Liver (tissue), 9 donors: ENCODE results near the gene SEMG2. TPM values are rescaled to one million over a fixed set of nuclear protein-coding genes. Genes with fewer than 3 reads are reported as not detected.

ENCODE experiments used
- DNase-seq: peaks from one replicate; pipeline ENCODE4 v3.0.0-alpha.2; 2017; ENCODE audit warnings: low spot score
- H3K27ac ChIP-seq, 2 donors: one replicate each; pipeline ENCODE4 v1.7.0; 2013; ENCODE audit warnings: inconsistent platforms in 2 of 2, low read length in 2 of 2, control low read depth in 1 of 2, low read depth in 1 of 2, mild to moderate bottlenecking in 1 of 2
- H3K27me3 ChIP-seq, 4 donors: one replicate each; pipeline versions ENCODE4 v1.6.1 to v1.7.0; 2013; ENCODE audit warnings: low read length in 3 of 4, inconsistent platforms in 1 of 4, mild to moderate bottlenecking in 1 of 4, moderate library complexity in 1 of 4; ENCODE audit not compliant: control insufficient read depth in 4 of 4, insufficient read depth in 4 of 4
- H3K36me3 ChIP-seq, 4 donors: one replicate each; pipeline versions ENCODE4 v1.6.1 to v1.7.0; 2013; ENCODE audit warnings: low read length in 3 of 4, mild to moderate bottlenecking in 3 of 4, low read depth in 1 of 4, moderate library complexity in 1 of 4; ENCODE audit not compliant: control insufficient read depth in 4 of 4, insufficient read depth in 3 of 4
- H3K4me1 ChIP-seq, 4 donors: one replicate each; pipeline versions ENCODE4 v1.6.1 to v1.7.0; 2013; ENCODE audit warnings: low read length in 3 of 4, mild to moderate bottlenecking in 3 of 4, moderate library complexity in 1 of 4; ENCODE audit not compliant: control insufficient read depth in 4 of 4, insufficient read depth in 4 of 4
- H3K4me3 ChIP-seq, 3 donors: one replicate each; pipeline versions ENCODE4 v1.6.1 to v1.7.0; 2013; ENCODE audit warnings: low read length in 3 of 3, control low read depth in 1 of 3, low read depth in 1 of 3, mild to moderate bottlenecking in 1 of 3
- H3K9ac ChIP-seq, 2 donors: one replicate each; pipeline ENCODE4 v1.7.0; 2013; ENCODE audit warnings: low read length in 2 of 2, mild to moderate bottlenecking in 2 of 2, moderate library complexity in 2 of 2, control low read depth in 1 of 2, low read depth in 1 of 2
- H3K9me3 ChIP-seq, 4 donors: one replicate each; pipeline versions ENCODE4 v1.6.1 to v1.7.0; 2013; ENCODE audit warnings: low read length in 3 of 4; ENCODE audit not compliant: control insufficient read depth in 4 of 4
- ATF3 ChIP-seq: IDR thresholded peaks from 2 replicates; pipeline ENCODE4 v1.6.1; 2016; ENCODE audit warnings: antibody characterized with exemption
- EGR1 ChIP-seq, 2 donors: IDR thresholded peaks; 2 replicates each; pipeline ENCODE4 v1.6.1; 2016 to 2018; ENCODE audit warnings: antibody characterized with exemption in 2 of 2, low read depth in 2 of 2
- FOXA1 ChIP-seq: IDR thresholded peaks from 2 replicates; pipeline ENCODE4 v1.6.1; 2016; ENCODE audit warnings: antibody characterized with exemption
- HNF4A ChIP-seq, 2 donors: conservative IDR thresholded peaks; 2 replicates each; pipeline ENCODE4 v1.6.1; 2016; ENCODE audit warnings: antibody characterized with exemption in 2 of 2, mild to moderate bottlenecking in 2 of 2
- HNF4G ChIP-seq: IDR thresholded peaks from 2 replicates; pipeline ENCODE4 v1.6.1; 2016; ENCODE audit warnings: antibody characterized with exemption
- RXRA ChIP-seq, 2 donors: IDR thresholded peaks; 2 replicates each; pipeline ENCODE4 v1.6.1; 2017 to 2018; ENCODE audit warnings: antibody characterized with exemption in 2 of 2, mild to moderate bottlenecking in 1 of 2
- TAF1 ChIP-seq: conservative IDR thresholded peaks from 2 replicates; pipeline ENCODE4 v1.6.1; 2016; ENCODE audit warnings: antibody characterized with exemption, mild to moderate bottlenecking
- YY1 ChIP-seq: IDR thresholded peaks from 2 replicates; pipeline ENCODE4 v1.6.1; 2016; ENCODE audit warnings: antibody characterized with exemption, mild to moderate bottlenecking
- ZBTB33 ChIP-seq: IDR thresholded peaks from 2 replicates; pipeline ENCODE4 v1.6.1; 2016; ENCODE audit warnings: antibody characterized with exemption
- WGBS: extraction: QIAGEN DNeasy Blood & Tissue Kit; methylation state at CpG from one replicate; pipeline ENCODE4 v1.1.7; 2013; 5-methylcytosine and 5-hydroxymethylcytosine counted together
- polyA plus RNA-seq, 2 donors: library from polyadenylated mRNA; stranded (reverse) in 1 of 2; unstranded in 1 of 2; fragments of 200-250 nt in 1 of 2; fragments of >200 nt in 1 of 2; fragmentation: Nextera tagmentation in 1 of 2; extraction: Ambion mirVana in 1 of 2; gene quantifications; one replicate each; pipeline versions ENCODE4 v1.2.1 to v1.2.3, GENCODE V29; 2013 to 2015
- total RNA-seq, 2 donors: library from RNA; depleted of rRNA; stranded (reverse); fragments of >200 nt; gene quantifications; one replicate each; pipeline ENCODE4 v1.2.3, GENCODE V29; 2014
- TF ChIP-seq, protein P1 (sequence below): IDR thresholded peaks from 2 replicates; pipeline ENCODE4 v1.6.1; 2016; ENCODE audit warnings: antibody characterized with exemption
- donor health status: healthy.
- donor health status: healthy.
- donor health status: healthy.
- donor health status: healthy.
- donor health status: healthy.

Gene SEMG2
- total and polyA plus RNA-seq, 4 donors, result not detected

DNA sequence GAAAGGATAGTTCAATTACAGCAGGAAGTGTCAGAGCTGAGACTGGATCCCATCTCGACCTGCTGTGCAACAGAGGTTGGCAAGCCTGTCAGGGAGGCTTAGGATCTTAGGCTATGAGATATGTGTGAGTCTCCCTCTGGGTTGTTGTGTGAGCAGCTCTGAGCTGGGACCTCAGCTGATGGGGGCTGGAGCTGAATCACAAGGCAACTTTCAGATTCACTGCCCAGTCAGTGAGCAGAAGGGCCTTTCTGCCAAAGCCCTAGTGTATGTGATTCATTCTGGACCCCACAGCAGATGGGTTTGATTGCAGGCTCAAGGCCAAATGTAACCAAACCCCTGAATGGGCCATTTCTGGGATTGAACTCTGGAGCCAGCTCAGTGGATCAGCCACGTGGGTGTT is 42.0 kb upstream of the SEMG2 start:
- 56% methylated on average over 2 of the region's 2 CpGs for WGBS

GRCh38 chr20:45181639-45182038 is 39.5 kb upstream of the SEMG2 start:
- WGBS, result 92% methylated on average over 2 of the region's 2 CpGs
- no peaks in the 10 kb centered on the region for H3K36me3 ChIP-seq
- H3K9me3 ChIP-seq, result no peaks in the 10 kb centered on the region
- H3K4me1 ChIP-seq, result no peaks in the 10 kb centered on the region
- no peak for DNase-seq
- no peak overlapping the region for H3K9ac ChIP-seq
- H3K27me3 ChIP-seq, result peaks cover 0 to 3% (median 0%) of the 10 kb centered on the region in 4 donors
- no peak overlapping the region for H3K4me3 ChIP-seq
- no peak overlapping the region for H3K27ac ChIP-seq
- TF ChIP-seq HNF4G, result no peak
- TF ChIP-seq RXRA (IDR thresholded peaks at IDR 0.05), result no peak
- TF ChIP-seq, protein P1, sequence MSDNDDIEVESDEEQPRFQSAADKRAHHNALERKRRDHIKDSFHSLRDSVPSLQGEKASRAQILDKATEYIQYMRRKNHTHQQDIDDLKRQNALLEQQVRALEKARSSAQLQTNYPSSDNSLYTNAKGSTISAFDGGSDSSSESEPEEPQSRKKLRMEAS, result no peak

More for the DNA sequence above, 42.0 kb upstream of the SEMG2 start:
- H3K27ac ChIP-seq, result no peak overlapping the region
- TF ChIP-seq RXRA (IDR thresholded peaks at IDR 0.05) (no peak), YY1 (no peak), ZBTB33 (no peak), EGR1 (IDR thresholded peaks at IDR 0.05; ENCODE audit: low read depth in 2 of 2) (no peak), ATF3 (no peak), HNF4G (no peak), HNF4A (conservative IDR thresholded peaks at IDR 0.05) (no peak), TAF1 (no peak)
- H3K27me3 ChIP-seq, result peaks cover 0 to 8% (median 0%) of the 10 kb centered on the region in 4 donors
- H3K4me1 ChIP-seq, result no peaks in the 10 kb centered on the region
- no peaks in the 10 kb centered on the region for H3K36me3 ChIP-seq
- H3K4me3 ChIP-seq, result no peak overlapping the region
- DNase-seq, result no peak
- no peak overlapping the region for H3K9ac ChIP-seq
- no peaks in the 10 kb centered on the region for H3K9me3 ChIP-seq

- no peak overlapping the region for H3K4me3 ChIP-seq
- TF ChIP-seq HNF4G, result no peak
- no peak for TF ChIP-seq FOXA1
- no peaks in the 10 kb centered on the region for H3K4me1 ChIP-seq
- no peaks in the 10 kb centered on the region for H3K9me3 ChIP-seq
- no peaks in the 10 kb centered on the region for H3K36me3 ChIP-seq
- 80% methylated on average over 2 of the region's 2 CpGs for WGBS
- peaks cover 0 to 3% (median 0%) of the 10 kb centered on the region in 4 donors for H3K27me3 ChIP-seq
- DNase-seq, result no peak
- H3K27ac ChIP-seq, result no peak overlapping the region
- no peak overlapping the region for H3K9ac ChIP-seq
Observed at GRCh38 chr20:45183084-45183483, 38.1 kb upstream of the SEMG2 start.

DNA sequence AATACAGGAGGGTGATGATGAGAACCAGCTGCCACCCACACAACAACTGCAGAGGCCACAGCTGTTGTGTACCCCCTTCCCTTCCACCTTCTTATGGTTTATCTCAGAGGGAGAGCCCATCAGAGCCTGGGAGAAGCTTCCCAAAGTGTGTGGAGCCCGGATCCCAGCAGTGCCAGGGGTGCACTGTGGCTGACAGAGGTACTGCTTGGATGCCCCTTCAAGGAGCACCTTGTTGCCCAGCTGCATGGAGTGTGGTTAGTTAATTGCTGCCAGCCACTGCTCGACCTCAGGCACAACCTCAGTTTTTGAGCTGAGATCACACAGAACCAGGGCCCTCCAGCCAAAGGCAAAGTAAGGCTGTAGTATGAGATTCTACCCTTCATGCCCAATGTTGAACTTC is 33.5 kb upstream of the SEMG2 start:
- WGBS, result 55% methylated on average over 2 of the region's 2 CpGs
- Histone ChIP-seq H3K9ac (no peak overlapping the region), H3K27ac (no peak overlapping the region), H3K9me3 (no peaks in the 10 kb centered on the region), H3K4me1 (no peaks in the 10 kb centered on the region), H3K27me3 (no peaks in the 10 kb centered on the region), H3K4me3 (no peak overlapping the region), H3K36me3 (no peaks in the 10 kb centered on the region)
- TF ChIP-seq ATF3, result no peak
- no peak for DNase-seq
